ENCODE measurements around the gene OR10A2.

DNA sequence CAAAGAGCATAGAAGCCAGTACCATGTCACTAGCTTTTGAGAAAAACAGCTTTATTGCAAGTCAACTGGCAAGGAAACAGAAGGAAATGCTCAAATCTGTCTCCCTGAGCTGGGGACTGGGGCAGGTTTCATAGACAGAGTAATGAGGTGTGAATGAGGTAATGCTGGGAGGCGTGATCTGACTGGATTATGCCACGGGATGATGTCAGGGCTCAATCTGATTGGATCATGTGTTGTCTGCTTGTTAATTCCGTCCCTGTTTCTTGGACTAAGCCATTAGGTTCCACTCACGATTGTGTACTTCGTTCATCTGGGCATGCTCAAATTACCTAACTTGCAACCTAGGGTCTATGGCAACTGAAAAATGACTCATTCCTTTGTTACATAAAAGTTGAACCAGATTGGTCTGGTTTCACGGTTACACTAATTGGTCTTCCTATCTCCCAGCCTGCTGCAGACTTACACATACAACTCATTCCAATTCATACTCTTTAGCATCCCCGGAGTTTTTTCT is 37.6 kb upstream of the OR10A2 start:
- TF ChIP-seq CTCF (IDR thresholded peaks at IDR 0.05) (no peak), POLR2A (IDR thresholded peaks at IDR 0.05) (no peak), EP300 (IDR thresholded peaks at IDR 0.05) (no peak)
